B cell (primary cell): ENCODE measurements around the gene NEMP2. TPM values are rescaled to one million over a fixed set of nuclear protein-coding genes. Genes with fewer than 3 reads are reported as not detected.
A peak's percentile ranks its signal among the peaks of the same experiment; 100 is the strongest.

Source experiments
- ATAC-seq: fragments of 200-7000 bp; cut with Tn5 transposase; one replicate; pipeline ENCODE4 v1.10.0; 2021; ENCODE audit warnings: low read depth, mild to moderate bottlenecking, moderate number of reproducible peaks, moderate library complexity
- CTCF ChIA-PET: fragments of 350-600 bp; sonication (Branson Sonifier 250); formaldehyde crosslinking; loops from one replicate; lab custom pipeline; 2021; ENCODE audit warnings: antibody characterized with exemption, inconsistent platforms; lab: Charles Lee
- POLR2A ChIA-PET: fragments of 350-600 bp; sonication (Branson Sonifier 250); formaldehyde crosslinking; loops from one replicate; lab custom pipeline; 2021; ENCODE audit warnings: antibody characterized with exemption; lab: Charles Lee
- DNase-seq: peaks from one replicate; pipeline ENCODE4 v3.0.0; 2013
- H2AFZ ChIP-seq: 2 replicates; pipeline ENCODE4 v1.6.1; 2012; ENCODE audit warnings: mild to moderate bottlenecking, low read depth, low read length; ENCODE audit not compliant: insufficient read depth, poor library complexity, severe bottlenecking
- H3K27ac ChIP-seq, 2 donors: 1 replicate in 1 of 2; 2 replicates in 1 of 2; pipeline ENCODE4 v1.5.1; 2012 to 2013; ENCODE audit warnings: low read length in 2 of 2, mild to moderate bottlenecking in 2 of 2, moderate library complexity in 1 of 2
- H3K27me3 ChIP-seq, 4 experiments: fragments of 200-600 bp in 1 of 4; sonication (generic) in 1 of 4; replicated peaks in 1 of 4; 1 replicate in 2 of 4; 2 replicates in 2 of 4; pipeline versions ENCODE4 v1.6.1 to v1.7.0; 2013 to 2016; ENCODE audit warnings: low read length in 3 of 4, mild to moderate bottlenecking in 2 of 4, mixed read lengths in 1 of 4, moderate library complexity in 1 of 4; ENCODE audit not compliant: insufficient read depth in 4 of 4, control insufficient read depth in 3 of 4; ENCODE audit errors: control extremely low read depth in 1 of 4
- H3K36me3 ChIP-seq, 2 experiments: replicated peaks in 1 of 2; 1 replicate in 1 of 2; 2 replicates in 1 of 2; pipeline versions ENCODE4 v1.6.1 to v1.7.1; 2013; ENCODE audit warnings: low read length in 1 of 2; ENCODE audit not compliant: insufficient read depth in 2 of 2, control insufficient read depth in 1 of 2; ENCODE audit errors: control extremely low read depth in 1 of 2, extremely low read depth in 1 of 2
- H3K4me1 ChIP-seq, 2 donors: fragments of 200-600 bp in 1 of 2; sonication (generic) in 1 of 2; 1 replicate in 1 of 2; 2 replicates in 1 of 2; pipeline versions ENCODE4 v1.5.1 to v1.6.1; 2013 to 2017; ENCODE audit warnings: low read length in 2 of 2; ENCODE audit not compliant: control insufficient read depth in 2 of 2, insufficient read depth in 2 of 2
- H3K4me2 ChIP-seq: replicated peaks from 2 replicates; pipeline ENCODE3; 2012; ENCODE audit warnings: mild to moderate bottlenecking, low read depth, low read length; ENCODE audit not compliant: poor library complexity, severe bottlenecking
- H3K4me3 ChIP-seq, 5 experiments: fragments of 200-600 bp in 1 of 5; sonication (generic) in 1 of 5; 1 replicate in 3 of 5; 2 replicates in 2 of 5; pipeline versions ENCODE4 v1.5.1 to v1.7.0; 2011 to 2016; ENCODE audit warnings: low read length in 4 of 5, mild to moderate bottlenecking in 4 of 5, low read depth in 2 of 5, control low read depth in 1 of 5, moderate library complexity in 1 of 5; ENCODE audit not compliant: insufficient read depth in 1 of 5; ENCODE audit errors: control extremely low read depth in 1 of 5, extremely low read depth in 1 of 5
- H3K79me2 ChIP-seq: fragments of 200-600 bp; sonication (generic); one replicate; pipeline ENCODE4 v1.6.0; 2016; ENCODE audit warnings: low read length; ENCODE audit not compliant: control insufficient read depth, insufficient read depth
- H3K9ac ChIP-seq: fragments of 200-600 bp; sonication (generic); 2 replicates; pipeline ENCODE4 v1.6.1; 2017; ENCODE audit warnings: mild to moderate bottlenecking, low read length, moderate library complexity
- H3K9me3 ChIP-seq, 3 donors: one replicate each; pipeline versions ENCODE4 v1.6.1 to v1.7.1; 2013; ENCODE audit warnings: low read length in 2 of 3; ENCODE audit not compliant: control insufficient read depth in 2 of 3, insufficient read depth in 1 of 3; ENCODE audit errors: control extremely low read depth in 1 of 3
- H4K20me1 ChIP-seq: 2 replicates; pipeline ENCODE4 v1.6.0; 2012; ENCODE audit warnings: mild to moderate bottlenecking, low read length; ENCODE audit not compliant: insufficient read depth, control insufficient read depth, poor library complexity, severe bottlenecking
- H3K27ac Mint-ChIP-seq: one replicate; pipeline ENCODE4 v1.8.0; 2021; ENCODE audit warnings: mixed read lengths
- H3K27me3 Mint-ChIP-seq: one replicate; pipeline ENCODE4 v1.8.0; 2021; ENCODE audit warnings: mixed read lengths
- H3K4me1 Mint-ChIP-seq: one replicate; pipeline ENCODE4 v1.8.0; 2021; ENCODE audit warnings: mixed read lengths
- H3K4me3 Mint-ChIP-seq: one replicate; pipeline ENCODE4 v1.8.0; 2021; ENCODE audit warnings: mixed read lengths
- H3K9me3 Mint-ChIP-seq: one replicate; pipeline ENCODE4 v1.8.0; 2022; ENCODE audit warnings: mixed read lengths; ENCODE audit not compliant: insufficient read depth
- CTCF ChIP-seq: fragments of 200-600 bp; IDR thresholded peaks from one replicate; pipeline ENCODE4 v1.8.0; 2022; ENCODE audit warnings: antibody characterized with exemption, mild to moderate bottlenecking
- EZH2 ChIP-seq: IDR thresholded peaks from 2 replicates; pipeline ENCODE4 v1.6.1; 2012; ENCODE audit warnings: borderline replicate concordance, low read depth, mild to moderate bottlenecking, moderate library complexity, low read length; ENCODE audit not compliant: insufficient read depth, poor library complexity, severe bottlenecking
- WGBS: methylation state at CpG from one replicate; pipeline ENCODE4 v1.1.5; 2013; ENCODE audit warnings: missing lambda C conversion rate; ENCODE audit not compliant: insufficient coverage; 5-methylcytosine and 5-hydroxymethylcytosine counted together
- intact Hi-C: fragments of 100-400 bp; cut with micrococcal nuclease; formaldehyde crosslinking; loops from one replicate; pipeline ENCODE4 v1.10.0; 2022
- polyA plus RNA-seq: library from polyadenylated mRNA; depleted of rRNA; stranded (reverse); fragments of >200 nt; gene quantifications from 2 replicates; pipeline ENCODE4 v1.2.3, GENCODE V29; 2012
- total RNA-seq, 2 donors: library from RNA; stranded (reverse); fragments of 120-200 nt in 1 of 2; gene quantifications; 1 replicate in 1 of 2; 2 replicates in 1 of 2; pipeline versions ENCODE4 v1.2.3 to v1.2.4, GENCODE V29; 2013 to 2022

Gene NEMP2
- total and polyA plus RNA-seq, 2 donors (not counting 1 experiment from before 2014, with no cell fraction given), result 1.3 to 17.3 TPM

DNA sequence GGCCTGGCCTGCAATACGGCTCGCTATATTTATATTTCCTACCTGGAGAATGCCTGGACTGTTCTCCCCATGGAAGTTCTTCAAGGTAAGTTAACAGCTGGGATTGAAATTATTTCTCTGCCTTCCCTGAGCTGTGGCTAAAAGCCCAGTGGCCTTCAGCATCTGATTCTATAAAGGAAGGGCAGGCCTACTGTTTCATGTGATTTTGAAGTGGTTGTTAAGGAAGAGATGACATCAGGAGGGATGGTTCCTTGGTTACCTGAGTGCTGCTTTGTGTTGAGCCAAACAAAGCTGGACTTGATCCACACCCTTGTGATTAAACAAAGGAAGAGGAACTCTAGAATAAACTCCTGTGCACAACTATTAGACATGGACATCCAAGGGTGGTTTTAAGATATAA is 64.8 kb downstream of the NEMP2 start:
- no peak overlapping the region for H3K27ac Mint-ChIP-seq
- no peak overlapping the region for H3K27ac ChIP-seq
- H3K4me1 ChIP-seq, result peaks cover under 1 to 22% of the 10 kb centered on the region in 2 donors
- H3K9me3 Mint-ChIP-seq, result no peaks in the 10 kb centered on the region
- H4K20me1 ChIP-seq, result no peaks in the 10 kb centered on the region
- intact Hi-C loops, result no loop called here
- H2AFZ ChIP-seq, result no peak overlapping the region
- no peak overlapping the region for H3K4me3 ChIP-seq
- POLR2A ChIA-PET, result no interaction called here
- no peak for TF ChIP-seq EZH2
- no peak for TF ChIP-seq CTCF
- CTCF ChIA-PET, result interaction anchor here (0.8 kb wide), 1 partner anchor 12 kb away, joined by 4 read pairs; no protein-coding TSS in a partner anchor
- DNase-seq, result no peak
- H3K9ac ChIP-seq, result no peak overlapping the region
- H3K36me3 ChIP-seq, result peaks cover 4 to 13% of the 10 kb centered on the region in 2 experiments
- H3K9me3 ChIP-seq, result no peaks in the 10 kb centered on the region
- H3K4me2 ChIP-seq, result no peak overlapping the region
- no CpG with 5 or more reads among the region's 2 CpGs for WGBS
- H3K79me2 ChIP-seq, result peaks cover 12% of the 10 kb centered on the region
- ATAC-seq, result no peak
- H3K4me3 Mint-ChIP-seq, result no peak overlapping the region
- peaks cover 48% of the 10 kb centered on the region for H3K4me1 Mint-ChIP-seq
- H3K27me3 Mint-ChIP-seq, result no peaks in the 10 kb centered on the region
- H3K27me3 ChIP-seq, result no peaks in the 10 kb centered on the region

DNA sequence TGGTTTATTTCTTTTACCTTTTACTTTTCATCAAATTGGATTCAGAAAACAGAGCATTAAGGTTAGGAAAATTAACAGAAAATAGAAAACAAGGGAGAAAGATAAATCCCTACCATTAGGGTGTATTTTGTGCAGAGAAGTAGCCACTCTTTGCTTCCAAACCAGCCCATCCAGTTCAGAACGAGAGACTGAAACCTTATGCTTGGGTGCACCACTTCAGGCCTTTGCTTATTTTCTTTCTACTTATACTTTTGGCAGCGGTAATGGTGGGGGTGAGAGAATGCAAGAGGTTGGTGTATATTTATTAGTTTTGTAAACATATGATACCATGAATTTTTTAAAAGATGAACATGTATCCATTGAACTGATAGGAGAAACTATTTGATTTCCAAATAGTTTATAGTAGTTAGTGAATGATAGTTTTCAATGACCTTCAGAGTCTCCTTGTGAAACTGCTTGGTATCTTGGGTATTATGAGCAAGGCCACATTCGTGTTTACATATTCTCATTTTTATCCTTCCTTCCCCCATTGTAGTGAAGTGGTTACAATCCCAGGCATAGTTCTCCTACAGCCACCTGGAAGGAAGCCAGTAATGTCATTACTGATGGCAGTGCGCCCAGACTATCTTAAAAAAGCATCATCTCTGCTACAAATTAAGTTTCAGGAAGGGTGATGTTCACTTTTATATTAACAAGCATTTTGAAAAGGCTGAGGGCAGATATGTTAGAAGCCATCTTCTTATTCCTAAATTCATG is 65.5 kb downstream of the NEMP2 start:
- H3K4me3 Mint-ChIP-seq, result no peak overlapping the region
- no peak overlapping the region for H3K9ac ChIP-seq
- intact Hi-C loops, result no loop called here

More for the DNA sequence above, 65.5 kb downstream of the NEMP2 start:
- DNase-seq, result no peak
- Mint-ChIP-seq H3K4me1 (peaks cover 55% of the 10 kb centered on the region), H3K9me3 (no peaks in the 10 kb centered on the region), H3K27ac (no peak overlapping the region), H3K27me3 (no peaks in the 10 kb centered on the region)
- H3K9me3 ChIP-seq, result no peaks in the 10 kb centered on the region
- peak overlapping the region; percentile 19 for H3K4me2 ChIP-seq
- H3K4me3 ChIP-seq, result no peak overlapping the region
- peaks cover 7 to 28% of the 10 kb centered on the region in 2 donors for H3K4me1 ChIP-seq
- no peaks in the 10 kb centered on the region for H3K27me3 ChIP-seq
- H4K20me1 ChIP-seq, result peaks cover 5% of the 10 kb centered on the region
- no CpG with 5 or more reads among the region's 4 CpGs for WGBS
- peaks cover 20% of the 10 kb centered on the region for H3K79me2 ChIP-seq
- H2AFZ ChIP-seq, result no peak overlapping the region
- no peak overlapping the region for H3K27ac ChIP-seq
- TF ChIP-seq EZH2 (no peak), CTCF (no peak)
- CTCF ChIA-PET, result no interaction called here
- peaks cover 4 to 13% of the 10 kb centered on the region in 2 experiments for H3K36me3 ChIP-seq
- ATAC-seq, result no peak
- POLR2A ChIA-PET, result no interaction called here
